GM19239 (cell line): ENCODE results near the gene ACOT7.

ENCODE experiments used
- DNase-seq: peaks from one replicate; pipeline ENCODE4 v3.0.0; 2011; ENCODE audit warnings: low spot score; ENCODE audit not compliant: insufficient read length
- FAIRE-seq: peaks from 2 replicates; lab custom pipeline; 2011; peaks lifted over from hg19 to GRCh38; lab: Jason Lieb, UNC

Gene ACOT7

GRCh38 chr1:6294890-6295556, 98.5 kb downstream of the ACOT7 start:
- FAIRE-seq, result no peak
- DNase-seq, result no peak

- no peak for DNase-seq
- FAIRE-seq, result no peak
Observed at GRCh38 chr1:6294080-6294889, 99.3 kb downstream of the ACOT7 start.

GRCh38 chr1:6292102-6292501, 101.5 kb downstream of the ACOT7 start:
- DNase-seq (no peak), FAIRE-seq (no peak)

GRCh38 chr1:6288665-6289064, 104.9 kb downstream of the ACOT7 start:
- no peak for DNase-seq
- no peak for FAIRE-seq

GRCh38 chr1:6288026-6288425, 105.5 kb downstream of the ACOT7 start:
- FAIRE-seq (no peak), DNase-seq (no peak)

- DNase-seq (no peak), FAIRE-seq (no peak)
Observed at GRCh38 chr1:6287431-6287886, 106.1 kb downstream of the ACOT7 start.

- FAIRE-seq (no peak), DNase-seq (no peak)
Observed at GRCh38 chr1:6287029-6287428, 106.5 kb downstream of the ACOT7 start.

- DNase-seq (no peak), FAIRE-seq (no peak)
Observed at GRCh38 chr1:6286266-6286665, 107.3 kb downstream of the ACOT7 start.

GRCh38 chr1:6285336-6285735, 108.2 kb downstream of the ACOT7 start:
- DNase-seq, result no peak
- FAIRE-seq, result no peak

- no peak for DNase-seq
- FAIRE-seq, result no peak
Observed at GRCh38 chr1:6282577-6283270, 110.8 kb downstream of the ACOT7 start.

GRCh38 chr1:6281511-6282402, 111.8 kb downstream of the ACOT7 start:
- no peak for DNase-seq
- no peak for FAIRE-seq

- FAIRE-seq, result no peak
- DNase-seq, result no peak
Observed at GRCh38 chr1:6280761-6281451, 112.7 kb downstream of the ACOT7 start.

GRCh38 chr1:6279613-6280383, 113.8 kb downstream of the ACOT7 start:
- FAIRE-seq, result no peak

GRCh38 chr1:6279066-6279465, 114.5 kb downstream of the ACOT7 start:
- FAIRE-seq, result no peak

More at GRCh38 chr1:6279613-6280383, 113.8 kb downstream of the ACOT7 start:
- no peak for DNase-seq

GRCh38 chr1:6278263-6278662, 115.3 kb downstream of the ACOT7 start:
- no peak for DNase-seq
- FAIRE-seq, result no peak

More at GRCh38 chr1:6279066-6279465, 114.5 kb downstream of the ACOT7 start:
- DNase-seq, result no peak

- DNase-seq (no peak), FAIRE-seq (no peak)
Observed at GRCh38 chr1:6276811-6277555, 116.6 kb downstream of the ACOT7 start.

GRCh38 chr1:6275826-6276782, 117.5 kb downstream of the ACOT7 start:
- FAIRE-seq (no peak), DNase-seq (no peak)
